OCI-LY7 (cell line): ENCODE results near the gene KIAA1671. TPM values are rescaled to one million over a fixed set of nuclear protein-coding genes. Genes with fewer than 3 reads are reported as not detected.

Experiments used
- BruUV-seq: library from RNA; stranded (reverse); fragments of 400-500 nt; replicated peaks from 2 replicates; lab custom pipeline; 2021; lab: Mats Ljungman, UMichigan
- CTCF ChIA-PET: fragments of 300-600 bp; sonication (Branson Sonifier 250); formaldehyde crosslinking; loops from one replicate; lab custom pipeline; 2022; ENCODE audit warnings: antibody characterized with exemption; ENCODE audit not compliant: unreplicated experiment; lab: Charles Lee
- POLR2A ChIA-PET: fragments of 300-600 bp; sonication (Branson Sonifier 250); formaldehyde crosslinking; loops from one replicate; lab custom pipeline; 2022; ENCODE audit warnings: antibody characterized with exemption; lab: Charles Lee
- DNase-seq: peaks from one replicate; pipeline ENCODE4 v3.0.0-alpha.2; 2015; ENCODE audit warnings: low spot score
- H2AFZ ChIP-seq: fragments of 200-600 bp; sonication (generic), shearing (Covaris generic); 2 replicates; pipeline ENCODE4 v1.6.1; 2014; ENCODE audit warnings: mild to moderate bottlenecking, antibody characterized with exemption, low read length, moderate library complexity
- H3K27ac ChIP-seq: fragments of 200-600 bp; sonication (generic); 2 replicates; pipeline ENCODE4 v1.5.1; 2014; ENCODE audit warnings: mixed run types, low read depth, mild to moderate bottlenecking, moderate library complexity, low read length, inconsistent platforms; ENCODE audit not compliant: poor library complexity, severe bottlenecking
- H3K36me3 ChIP-seq: fragments of 200-600 bp; sonication (generic); 2 replicates; pipeline ENCODE4 v1.6.1; 2014; ENCODE audit warnings: mild to moderate bottlenecking, antibody characterized with exemption, low read length, moderate library complexity, mixed read lengths; ENCODE audit not compliant: insufficient read depth
- H3K4me1 ChIP-seq: fragments of 200-600 bp; sonication (generic); 2 replicates; pipeline ENCODE4 v1.5.1; 2014; ENCODE audit warnings: mild to moderate bottlenecking, low read length; ENCODE audit not compliant: insufficient read depth, poor library complexity, severe bottlenecking
- H3K4me2 ChIP-seq: fragments of 200-600 bp; sonication (generic); 2 replicates; pipeline ENCODE4 v1.6.1; 2014; ENCODE audit warnings: mild to moderate bottlenecking, low read length
- H3K4me3 ChIP-seq: fragments of 200-600 bp; sonication (generic); 2 replicates; pipeline ENCODE4 v1.5.1; 2014; ENCODE audit warnings: mild to moderate bottlenecking, low read depth, low read length; ENCODE audit not compliant: poor library complexity, severe bottlenecking
- H3K79me2 ChIP-seq: fragments of 200-600 bp; sonication (generic); 2 replicates; pipeline ENCODE4 v1.6.1; 2016; ENCODE audit warnings: low read depth, mild to moderate bottlenecking, low read length, moderate library complexity, mixed read lengths; ENCODE audit not compliant: insufficient read depth
- H3K9me2 ChIP-seq: fragments of 200-600 bp; sonication (generic); 2 replicates; pipeline ENCODE4 v1.6.1; 2016; ENCODE audit warnings: mild to moderate bottlenecking, low read length, mixed read lengths; ENCODE audit not compliant: insufficient read depth
- H3K9me3 ChIP-seq: fragments of 200-600 bp; sonication (generic); 2 replicates; pipeline ENCODE4 v1.6.1; 2014; ENCODE audit warnings: mild to moderate bottlenecking, mixed run types, low read length, mixed read lengths
- H4K20me1 ChIP-seq: fragments of 200-600 bp; sonication (generic); 2 replicates; pipeline ENCODE4 v1.6.1; 2014; ENCODE audit warnings: mild to moderate bottlenecking, antibody characterized with exemption, low read length, moderate library complexity, mixed read lengths; ENCODE audit not compliant: insufficient read depth
- CTCF ChIP-seq: fragments of 200-600 bp; sonication (generic); conservative IDR thresholded peaks from 2 replicates; pipeline ENCODE4 v1.5.1; 2014; ENCODE audit warnings: mild to moderate bottlenecking, antibody characterized with exemption, low read length, moderate library complexity, mixed read lengths
- EZH2phosphoT487 ChIP-seq: fragments of 200-600 bp; sonication (generic); IDR thresholded peaks from 2 replicates; pipeline ENCODE4 v1.6.1; 2018; ENCODE audit warnings: low read depth, borderline replicate concordance, mild to moderate bottlenecking, mixed run types, antibody characterized with exemption, low read length, moderate library complexity, mixed read lengths
- intact Hi-C: fragments of 100-400 bp; cut with micrococcal nuclease; formaldehyde crosslinking; loops from one replicate; pipeline ENCODE4 v1.10.0; 2022; ENCODE audit not compliant: unreplicated experiment
- total RNA-seq, 2 experiments: library from RNA; depleted of rRNA in 1 of 2; stranded (reverse); fragments of >200 nt in 1 of 2; shearing (Covaris generic) in 1 of 2; gene quantifications; 2 replicates each; pipeline ENCODE4 v1.2.3, GENCODE V29; 2014 to 2022

Gene KIAA1671
- total RNA-seq, 2 experiments from 2014 or later, result not detected

GRCh38 chr22:25039754-25040153, 87.2 kb downstream of the KIAA1671 start:
- Histone ChIP-seq H3K36me3 (no peaks in the 10 kb centered on the region), H3K27ac (no peak overlapping the region), H2AFZ (no peak overlapping the region), H3K4me3 (no peak overlapping the region), H3K4me1 (no peaks in the 10 kb centered on the region), H4K20me1 (no peaks in the 10 kb centered on the region), H3K9me2 (no peaks in the 10 kb centered on the region), H3K9me3 (no peaks in the 10 kb centered on the region), H3K4me2 (no peak overlapping the region), H3K79me2 (no peaks in the 10 kb centered on the region)
- ChIA-PET POLR2A (no interaction called here), CTCF (no interaction called here)
- intact Hi-C loops, result loop anchor here (10.0 kb wide), 1 partner anchor 275 kb away; no protein-coding TSS in a partner anchor
- TF ChIP-seq CTCF, result no peak
- TF ChIP-seq EZH2phosphoT487, result no peak
- no peak for DNase-seq
- no TSS peak for BruUV-seq

- no peaks in the 10 kb centered on the region for H3K4me1 ChIP-seq
- H3K27ac ChIP-seq, result no peak overlapping the region
- H3K4me2 ChIP-seq, result no peak overlapping the region
- no peak for DNase-seq
- H3K4me3 ChIP-seq, result no peak overlapping the region
- H3K36me3 ChIP-seq, result no peaks in the 10 kb centered on the region
- no peaks in the 10 kb centered on the region for H3K9me2 ChIP-seq
- H3K79me2 ChIP-seq, result no peaks in the 10 kb centered on the region
- ChIA-PET CTCF (no interaction called here), POLR2A (no interaction called here)
- intact Hi-C loops, result loop anchor here (10.0 kb wide), 1 partner anchor 280 kb away; no protein-coding TSS in a partner anchor
- no peaks in the 10 kb centered on the region for H3K9me3 ChIP-seq
- no peak for TF ChIP-seq EZH2phosphoT487
- no peak for TF ChIP-seq CTCF
- H2AFZ ChIP-seq, result no peak overlapping the region
- no TSS peak for BruUV-seq
- H4K20me1 ChIP-seq, result no peaks in the 10 kb centered on the region
Measured at GRCh38 chr22:25045159-25045558, 92.6 kb downstream of the KIAA1671 start.

- H3K4me3 ChIP-seq, result no peak overlapping the region
- H3K9me2 ChIP-seq, result no peaks in the 10 kb centered on the region
- no peak overlapping the region for H2AFZ ChIP-seq
- intact Hi-C loops, result loop anchor here (2.0 to 10.0 kb wide), 2 partner anchors 109 to 283 kb away; no protein-coding TSS in a partner anchor
- no peaks in the 10 kb centered on the region for H3K4me1 ChIP-seq
- no peak overlapping the region for H3K4me2 ChIP-seq
- no peaks in the 10 kb centered on the region for H3K79me2 ChIP-seq
- H3K36me3 ChIP-seq, result no peaks in the 10 kb centered on the region
- H3K9me3 ChIP-seq, result 0 out of 2 replicates have a peak, but pooled peaks cover 4% of the 10 kb centered on the region
- H3K27ac ChIP-seq, result no peak overlapping the region
- no peaks in the 10 kb centered on the region for H4K20me1 ChIP-seq
- TF ChIP-seq EZH2phosphoT487 (no peak), CTCF (no peak)
- BruUV-seq, result no TSS peak
- POLR2A ChIA-PET, result interaction anchor here (0.6 kb wide), 1 partner anchor 23 kb away, joined by 3 read pairs; no protein-coding TSS in a partner anchor
- DNase-seq, result no peak
- CTCF ChIA-PET, result no interaction called here
Measured at GRCh38 chr22:25048071-25048470, 95.6 kb downstream of the KIAA1671 start.
